Stimulated activated CD4-positive, alpha-beta T cell treated with anti-CD3 and anti-CD28 coated beads, Interleukin-1b, Interleukin-23, amount 100 ng/mL, for 4 hours (primary cell): ENCODE results near the gene GAB1.

ENCODE experiments used
- DNase-seq, 2 donors: peaks; one replicate each; pipeline ENCODE4 v3.0.0-alpha.2; 2020; ENCODE audit warnings: low read depth in 2 of 2

GAB1 gene

GRCh38 chr4:143389579-143390195 lies 53.0 kb downstream of the GAB1 start:
- DNase-seq: no peak

GRCh38 chr4:143390764-143391163 lies 54.1 kb downstream of the GAB1 start:
- DNase-seq: no peak

GRCh38 chr4:143391261-143391660 lies 54.6 kb downstream of the GAB1 start:
- no peak for DNase-seq

- no peak for DNase-seq
Measured at GRCh38 chr4:143391895-143392294, 55.2 kb downstream of the GAB1 start.

- DNase-seq: no peak
Measured at GRCh38 chr4:143393195-143393594, 56.5 kb downstream of the GAB1 start.

- DNase-seq: no peak
Measured at GRCh38 chr4:143394739-143395453, 58.2 kb downstream of the GAB1 start.

DNA sequence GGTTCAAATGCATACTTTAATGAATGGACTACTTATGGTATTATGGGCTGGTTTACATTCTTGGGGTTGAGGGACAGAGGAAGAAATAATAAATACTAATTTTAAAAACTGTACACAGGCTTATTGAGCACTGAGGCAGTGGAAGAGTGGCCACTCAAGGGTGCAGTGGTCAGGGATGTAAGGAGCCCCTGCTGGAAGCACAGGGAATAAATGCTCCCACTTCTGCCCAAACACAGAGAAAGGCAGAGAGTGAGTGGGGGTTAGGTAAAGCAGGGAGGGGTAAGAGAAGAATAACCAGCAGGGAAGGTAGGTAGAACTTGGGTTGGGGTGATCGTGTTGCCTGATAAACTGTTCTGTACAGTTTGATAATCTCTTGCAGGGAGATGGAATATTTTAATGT lies 60.0 kb downstream of the GAB1 start:
- DNase-seq: no peak

DNA sequence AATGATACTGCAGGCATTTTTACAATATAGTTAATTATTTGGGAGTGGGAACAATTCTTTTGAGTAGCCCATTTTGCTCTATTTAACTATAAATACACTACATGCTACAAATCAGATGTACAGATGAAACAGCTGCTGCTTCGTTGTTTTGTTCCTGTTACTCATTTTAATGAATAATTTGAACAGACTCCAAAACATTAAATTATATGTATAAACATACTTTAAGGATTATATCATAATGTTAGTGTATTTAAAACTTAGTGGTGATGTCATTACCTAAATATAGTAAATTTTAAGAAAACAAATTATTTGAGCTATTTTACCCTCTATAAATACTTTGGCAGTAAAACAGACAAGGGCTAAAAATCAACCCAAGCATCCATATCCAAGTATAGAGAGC lies 60.7 kb downstream of the GAB1 start:
- no peak for DNase-seq

- DNase-seq: no peak
Measured at GRCh38 chr4:143397887-143398286, 61.2 kb downstream of the GAB1 start.

- DNase-seq: no peak
Measured at GRCh38 chr4:143399113-143399949, 62.7 kb downstream of the GAB1 start.

DNA sequence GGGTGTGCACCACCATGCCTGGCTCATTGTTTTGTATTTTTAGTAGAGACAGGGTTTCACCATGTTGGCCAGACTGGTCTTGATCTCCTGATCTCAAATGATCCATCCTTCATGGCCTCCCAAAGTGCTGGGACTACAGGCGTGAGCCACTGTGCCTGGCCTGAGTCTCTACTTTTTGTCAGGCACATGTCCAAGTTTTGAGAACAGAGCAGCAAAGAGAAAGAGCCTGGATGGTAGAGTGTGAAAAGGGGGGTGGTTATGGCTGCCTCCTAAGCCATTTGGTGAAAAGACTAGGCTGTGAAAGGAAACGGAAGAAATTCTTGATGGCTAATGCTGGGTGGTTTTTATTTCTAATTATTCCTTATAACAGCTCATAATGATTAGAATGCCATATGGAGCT lies 63.4 kb downstream of the GAB1 start:
- DNase-seq: no peak

DNA sequence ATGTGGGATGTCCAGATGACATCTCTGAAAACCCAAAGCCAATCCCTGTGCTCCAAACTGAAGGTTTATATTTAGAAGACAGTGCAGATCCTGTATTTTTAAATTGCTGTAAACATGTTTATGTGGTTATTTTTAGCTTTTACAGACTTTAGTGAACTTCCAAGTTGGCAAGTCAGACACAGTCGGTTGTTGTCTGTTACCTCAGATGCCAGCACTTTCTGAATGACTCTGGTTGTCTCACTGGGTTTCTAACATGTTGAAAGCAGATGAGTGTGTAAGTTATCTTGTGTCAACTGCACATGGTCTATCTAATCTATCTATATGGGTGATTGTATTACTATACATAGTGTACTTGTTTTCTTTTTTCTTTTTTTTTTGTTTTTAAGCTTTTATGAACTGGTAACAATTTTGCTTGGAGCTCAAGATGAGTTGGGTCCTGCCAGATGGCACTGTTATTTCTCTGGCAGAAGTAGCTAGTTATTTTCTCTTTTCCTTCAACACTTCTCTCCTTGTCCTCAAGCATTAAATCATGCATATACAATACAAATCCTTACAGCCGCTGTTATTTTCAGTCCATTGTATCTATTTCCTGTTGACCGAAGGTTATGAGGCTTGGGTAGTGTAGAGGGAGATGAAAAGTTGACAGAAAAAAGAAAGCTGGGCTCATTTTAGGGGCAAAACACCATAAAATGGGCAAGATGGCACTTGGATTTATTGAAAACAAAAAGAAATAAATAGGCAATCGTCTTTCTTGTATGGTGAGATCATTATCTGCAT lies 66.3 kb downstream of the GAB1 start:
- DNase-seq: no peak

DNA sequence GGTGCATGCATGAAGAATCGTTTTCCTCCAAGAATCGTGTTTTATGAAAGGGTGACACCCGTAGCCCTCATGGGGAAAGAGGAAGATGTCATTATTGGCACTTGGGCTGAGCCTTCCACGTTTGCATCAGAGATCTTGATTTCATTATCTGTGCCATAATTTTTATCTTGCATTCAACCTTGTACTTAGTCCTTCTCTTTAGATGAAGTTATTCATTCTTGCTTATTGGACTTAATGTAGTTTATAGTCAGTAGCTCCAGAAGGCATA lies 66.8 kb downstream of the GAB1 start:
- DNase-seq: no peak

DNA sequence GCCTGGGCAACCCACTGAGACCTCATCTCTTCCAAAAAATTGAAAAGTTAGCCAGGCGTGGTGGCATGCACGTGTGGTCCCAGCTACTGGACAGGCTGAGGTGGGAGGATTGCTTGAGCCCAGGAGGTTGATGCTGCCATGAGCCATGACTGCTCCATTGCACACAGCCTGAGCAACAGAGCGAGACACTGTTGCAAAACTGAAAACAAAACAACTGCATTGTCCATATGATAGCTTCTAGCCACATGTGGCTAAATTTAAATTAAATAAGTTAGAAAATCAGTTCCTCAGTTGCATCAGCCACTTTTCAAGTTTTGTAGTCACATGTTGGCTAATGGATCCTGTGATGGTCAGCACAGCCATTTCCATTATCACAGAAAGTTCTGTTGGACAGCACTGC lies 67.9 kb downstream of the GAB1 start:
- DNase-seq: no peak

DNA sequence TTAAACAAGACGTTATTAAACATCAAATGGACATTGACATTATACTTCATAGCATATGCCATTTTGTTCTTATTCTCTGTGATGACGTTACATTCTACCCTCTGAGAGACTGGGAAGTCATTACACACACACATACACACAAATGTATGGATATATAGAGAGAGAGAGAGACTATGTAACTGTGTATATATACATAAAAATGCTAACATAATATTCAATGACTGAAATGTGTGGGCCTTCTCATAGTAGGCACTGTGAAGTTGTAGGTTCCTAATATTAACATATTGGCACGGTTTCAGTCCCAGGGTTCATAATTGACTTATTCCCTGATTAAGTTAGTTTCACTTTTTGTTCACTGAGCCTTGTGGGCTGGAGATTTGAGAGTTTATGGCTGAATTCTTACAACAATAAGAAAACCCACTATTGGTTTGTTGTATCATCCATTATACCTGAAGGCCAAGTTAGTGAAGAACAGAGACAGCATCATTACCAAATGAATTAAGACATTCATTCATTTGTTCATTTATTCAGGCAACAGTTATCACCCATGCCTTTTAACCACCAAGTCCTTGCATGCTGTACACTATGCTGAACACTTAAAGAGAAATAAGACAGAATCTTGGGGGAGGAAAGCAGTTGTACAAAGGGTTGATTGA lies 68.5 kb downstream of the GAB1 start:
- DNase-seq: no peak

- no peak for DNase-seq
Measured at GRCh38 chr4:143406523-143406922, 69.8 kb downstream of the GAB1 start.

DNA sequence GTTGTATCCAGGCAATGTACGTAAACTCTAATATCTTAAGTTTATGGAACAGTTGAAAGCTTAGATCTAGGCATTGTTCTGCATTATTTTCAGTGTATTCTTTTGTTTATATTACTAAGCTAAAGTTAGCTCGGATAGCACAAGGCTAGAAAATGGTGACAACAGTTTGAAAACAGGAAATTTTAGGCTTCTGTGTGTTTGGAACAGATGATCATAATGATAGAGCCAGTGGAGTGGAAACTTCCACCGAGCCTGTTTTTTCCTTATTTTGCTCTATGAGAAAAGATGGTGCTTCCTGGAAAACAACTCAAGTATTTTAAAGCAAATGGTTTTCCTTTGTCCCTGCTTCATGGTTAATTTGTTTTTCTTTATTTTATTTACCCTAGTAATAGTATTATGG lies 70.8 kb downstream of the GAB1 start:
- no peak for DNase-seq

GRCh38 chr4:143407888-143408287 lies 71.2 kb downstream of the GAB1 start:
- no peak for DNase-seq

DNA sequence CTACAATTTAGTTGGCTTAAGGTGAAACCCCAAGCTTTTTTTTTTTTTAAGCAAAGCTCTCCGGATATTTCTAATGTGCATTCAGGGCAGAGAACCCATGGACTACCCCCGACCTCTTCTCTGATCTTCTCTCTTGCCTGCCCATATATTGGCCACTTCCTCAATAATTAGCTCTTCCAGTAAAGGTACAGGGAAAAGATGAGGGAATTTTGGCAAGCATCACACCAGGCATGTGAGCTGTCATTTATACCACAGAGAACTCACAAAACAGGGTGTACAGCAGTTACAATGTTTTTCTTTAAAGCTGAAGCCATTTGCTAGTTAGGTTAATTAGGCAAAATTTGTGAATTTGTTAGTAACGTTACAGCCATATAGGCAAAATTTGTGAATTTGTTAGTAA lies 73.3 kb downstream of the GAB1 start:
- DNase-seq: no peak

DNA sequence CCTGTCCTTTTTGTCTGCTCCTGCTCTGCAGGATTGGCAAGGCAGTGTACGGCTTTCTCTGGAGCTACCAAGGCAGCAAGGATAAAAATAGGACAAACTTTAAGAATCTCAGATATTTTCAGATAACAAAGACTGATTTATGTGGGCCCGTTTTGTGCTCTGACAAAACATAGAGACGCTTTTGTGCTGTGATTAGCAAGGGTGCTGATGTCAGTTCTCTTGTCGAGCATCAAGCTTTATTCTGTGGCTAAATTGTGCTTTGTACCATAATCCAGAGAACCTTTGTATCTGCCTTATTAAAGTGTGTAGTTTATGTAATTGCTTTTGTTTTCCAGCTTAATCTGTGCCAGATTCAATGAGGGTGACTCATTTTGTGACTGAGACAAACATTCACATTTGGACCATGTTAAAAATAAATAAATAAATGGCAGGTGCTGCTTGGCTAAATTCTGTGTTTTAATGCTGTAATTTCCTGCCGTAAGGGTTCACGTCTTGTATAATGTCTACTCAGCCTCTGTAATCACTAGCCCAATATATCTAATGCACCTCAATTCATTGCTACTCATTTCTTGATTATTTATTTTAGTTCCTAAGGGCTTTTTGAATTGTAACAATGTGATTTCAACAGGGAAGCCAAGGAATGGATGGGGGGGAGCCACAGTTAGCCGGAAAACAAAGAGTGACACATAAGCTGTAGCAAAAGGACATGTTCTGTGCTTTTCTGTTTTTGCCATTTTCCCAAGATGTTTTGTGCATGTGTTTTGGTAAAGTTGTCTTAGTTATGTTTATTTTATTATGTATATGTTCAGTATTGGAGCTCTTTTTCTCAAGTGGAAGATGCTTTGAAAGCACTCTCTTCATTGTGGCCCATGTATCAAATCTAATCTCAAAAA lies 75.1 kb downstream of the GAB1 start:
- no peak for DNase-seq

DNA sequence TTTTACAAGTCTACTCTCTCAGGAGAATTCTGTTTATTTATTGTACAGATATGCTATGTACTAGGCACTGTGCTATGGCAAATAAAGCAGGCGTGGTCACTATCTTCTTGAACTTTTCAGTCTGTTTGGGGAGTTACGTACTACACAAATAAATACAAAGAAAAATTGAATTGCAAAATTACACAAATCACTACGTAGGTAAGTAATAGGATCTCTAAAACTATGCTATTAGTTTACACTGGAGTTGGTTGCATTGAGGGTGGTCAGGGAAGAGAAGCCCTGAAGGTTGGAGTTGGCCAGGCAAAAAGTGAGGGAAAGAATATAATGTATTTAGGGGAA lies 75.7 kb downstream of the GAB1 start:
- DNase-seq: no peak
